Stimulated activated CD8-positive, alpha-beta memory T cell treated with anti-CD3 and anti-CD28 coated beads, Interleukin-12 subunit alpha, Interleukin-12 subunit beta, amount 100 ng/mL, for 4 hours (primary cell): ENCODE measurements around the gene USP2.
"Not testable (repeated sequence)": the region's sequence is repeated elsewhere in the genome, so short reads cannot be mapped to it uniquely, and the experiment has no call there.

Experiments
- DNase-seq: peaks from one replicate; pipeline ENCODE4 v3.0.0-alpha.2; 2020; ENCODE audit warnings: low read depth

The USP2 gene

DNA sequence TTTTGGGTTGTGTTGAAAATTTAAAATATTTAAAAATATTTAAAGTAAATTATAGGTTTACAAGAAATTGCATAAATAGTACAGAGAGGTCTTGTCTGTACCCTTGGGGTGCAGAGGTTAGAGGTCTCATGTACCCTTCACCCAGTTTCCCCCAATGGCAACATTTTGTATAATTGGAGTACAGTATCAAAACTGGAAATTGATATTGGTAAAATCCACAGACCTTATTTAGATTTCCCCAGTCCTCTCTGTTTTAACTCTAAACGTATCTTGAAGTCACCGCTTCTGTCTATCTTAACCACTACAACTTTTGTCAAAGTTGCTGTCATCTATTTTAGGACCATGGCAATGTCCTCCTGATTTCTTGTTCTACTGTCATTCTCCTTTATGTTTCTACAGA lies 30.6 kb upstream of the USP2 start:
- DNase-seq: no peak

DNA sequence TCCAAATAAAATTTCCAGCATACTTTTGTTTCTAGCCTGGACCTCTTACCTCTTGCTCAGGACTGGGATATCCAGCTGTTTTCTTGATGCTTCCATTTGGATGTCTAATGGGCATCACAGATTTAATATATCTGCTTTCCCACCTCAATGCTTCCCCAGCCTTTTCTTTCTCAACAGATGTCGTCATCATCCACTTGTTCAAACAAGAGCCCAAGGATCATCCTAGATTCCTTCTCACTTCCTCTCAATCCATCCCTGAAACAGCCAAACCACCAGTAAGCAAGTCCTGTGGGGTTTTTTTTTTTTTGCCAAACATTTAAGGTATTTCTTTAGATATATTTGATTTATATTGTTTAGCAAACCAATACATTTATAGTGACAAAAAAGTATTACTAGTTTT lies 29.0 kb upstream of the USP2 start:
- DNase-seq: no peak

DNA sequence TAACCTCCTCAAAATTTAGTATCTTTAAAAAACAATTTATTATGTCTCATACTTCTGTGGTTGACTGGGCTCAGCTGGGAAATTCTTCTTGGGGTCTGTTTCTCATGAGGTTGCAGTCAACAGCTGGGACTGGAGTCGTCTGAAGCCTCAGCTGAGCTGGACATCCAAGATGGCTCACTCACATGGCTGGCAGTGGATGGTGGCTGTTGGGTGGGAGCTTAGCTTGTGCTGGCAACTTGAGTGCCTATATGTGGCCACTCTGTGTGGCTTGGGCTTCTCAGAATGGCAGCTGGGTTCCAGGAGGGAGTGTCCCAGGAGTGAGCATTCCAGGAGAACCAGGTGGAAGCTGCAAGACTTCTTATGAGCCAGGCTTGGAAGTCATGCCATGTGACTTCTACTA lies 28.2 kb upstream of the USP2 start:
- no peak for DNase-seq

DNA sequence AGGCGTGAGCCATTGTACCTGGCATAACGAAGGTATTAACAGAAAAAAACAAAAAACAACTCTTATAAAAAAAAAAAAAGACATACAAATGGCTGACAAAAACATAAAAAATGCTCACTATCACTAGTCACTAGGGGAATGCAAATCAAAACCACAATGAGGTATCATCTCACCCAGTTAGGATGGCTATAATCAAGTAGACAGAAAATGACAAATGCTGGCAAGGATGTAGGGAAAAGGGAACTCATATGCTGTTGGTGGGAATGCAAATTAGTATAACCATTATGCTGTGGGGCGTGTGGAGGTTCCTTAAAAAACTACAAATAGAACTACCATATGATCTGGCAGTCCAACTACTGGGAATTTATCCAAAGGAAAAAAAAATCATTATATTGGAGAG lies 24.5 kb upstream of the USP2 start:
- no peak for DNase-seq

DNA sequence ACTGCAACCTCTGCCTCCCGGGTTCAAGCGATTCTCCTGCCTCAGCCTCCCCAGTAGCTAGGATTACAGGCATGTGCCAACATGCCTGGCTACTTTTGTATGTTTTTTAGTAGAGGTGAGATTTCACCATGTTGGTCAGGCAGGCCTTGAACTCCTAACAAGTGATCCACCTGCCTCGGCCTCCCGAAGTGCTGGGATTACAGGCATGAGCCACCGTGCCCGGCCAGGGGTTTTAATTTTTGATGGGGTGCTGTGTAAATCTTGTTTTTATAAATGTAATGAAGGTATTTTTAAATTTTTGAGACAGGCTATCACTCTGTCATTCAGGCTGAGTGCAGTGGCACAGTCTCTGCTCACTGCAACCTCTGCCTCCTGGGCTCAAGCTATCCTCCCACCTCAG lies 24.0 kb upstream of the USP2 start:
- not testable (repeated sequence) for DNase-seq

DNA sequence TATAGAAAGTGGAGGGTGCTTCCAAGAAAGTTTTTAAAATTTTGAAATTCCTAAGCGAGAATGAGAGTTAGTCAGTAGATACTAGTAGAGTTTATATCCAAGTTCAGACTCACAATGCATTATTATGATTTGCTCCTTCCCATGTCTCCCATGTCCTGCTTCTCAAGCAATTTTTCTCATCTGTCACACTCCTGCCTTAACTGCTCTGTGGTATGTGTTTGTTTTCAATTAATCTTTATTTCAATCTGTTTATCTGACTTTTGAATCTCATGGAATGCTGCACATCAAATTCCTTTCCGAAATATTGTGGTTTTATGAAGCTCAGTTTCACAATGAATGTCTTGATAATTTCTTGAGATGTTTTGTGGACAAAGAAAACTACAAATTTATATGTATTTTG lies 23.4 kb upstream of the USP2 start:
- DNase-seq: no peak

DNA sequence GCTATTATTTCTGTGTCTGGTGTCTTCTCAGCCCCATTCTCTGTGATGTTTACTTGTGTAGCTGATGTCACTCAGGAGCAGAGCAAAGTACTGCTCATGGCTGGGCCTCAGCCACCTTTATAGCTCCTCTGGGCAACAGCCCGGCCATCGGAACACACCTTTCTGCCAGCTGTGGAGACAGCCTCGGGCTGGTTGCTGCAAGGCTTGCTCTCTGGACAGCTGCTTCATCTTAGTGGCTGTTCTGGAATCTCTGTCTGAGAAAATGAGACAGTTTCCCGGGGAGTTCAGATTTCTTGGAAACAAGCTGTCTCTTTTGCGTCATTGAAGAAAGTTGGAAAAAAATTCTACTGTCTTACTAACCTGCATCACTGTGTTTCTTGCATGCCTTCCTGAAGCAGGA lies 21.5 kb upstream of the USP2 start:
- DNase-seq: no peak

DNA sequence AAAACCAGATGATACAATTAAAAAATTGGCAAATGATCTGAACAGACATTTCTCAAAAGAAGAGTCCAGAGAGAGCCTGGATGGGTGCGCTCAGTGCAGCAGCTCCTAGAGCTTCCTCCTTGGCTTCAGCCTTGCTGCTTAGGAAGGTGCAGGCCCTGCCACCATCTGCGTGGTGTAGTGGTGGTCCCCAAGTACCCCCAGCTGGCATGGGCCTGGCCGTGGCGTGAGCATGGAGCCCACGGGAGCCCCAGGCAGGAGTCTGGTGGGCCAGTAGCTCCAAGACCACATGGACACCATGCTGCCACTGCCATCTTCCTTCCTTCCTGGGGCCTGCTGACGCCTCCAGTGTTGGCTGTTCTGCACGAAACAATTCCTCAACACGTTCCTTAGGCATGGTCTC lies 21.0 kb upstream of the USP2 start:
- DNase-seq: no peak

DNA sequence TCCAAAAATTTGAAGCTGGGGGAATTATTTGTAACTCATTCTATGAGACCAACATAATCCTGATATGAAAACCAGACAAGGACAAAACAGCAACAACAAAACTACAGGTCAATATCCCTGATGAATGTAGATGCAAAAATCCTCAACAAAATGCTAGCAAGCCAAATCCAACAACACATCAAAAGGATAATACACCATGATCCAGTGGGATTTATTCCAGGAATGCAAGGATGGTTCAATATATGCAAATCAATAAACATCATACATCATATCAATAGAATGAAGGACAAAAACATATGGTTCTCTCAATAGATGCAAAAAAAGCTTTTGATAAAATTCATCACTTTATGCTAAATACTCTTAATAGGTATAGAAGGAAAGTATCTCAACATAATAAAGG lies 19.4 kb upstream of the USP2 start:
- DNase-seq: no peak

DNA sequence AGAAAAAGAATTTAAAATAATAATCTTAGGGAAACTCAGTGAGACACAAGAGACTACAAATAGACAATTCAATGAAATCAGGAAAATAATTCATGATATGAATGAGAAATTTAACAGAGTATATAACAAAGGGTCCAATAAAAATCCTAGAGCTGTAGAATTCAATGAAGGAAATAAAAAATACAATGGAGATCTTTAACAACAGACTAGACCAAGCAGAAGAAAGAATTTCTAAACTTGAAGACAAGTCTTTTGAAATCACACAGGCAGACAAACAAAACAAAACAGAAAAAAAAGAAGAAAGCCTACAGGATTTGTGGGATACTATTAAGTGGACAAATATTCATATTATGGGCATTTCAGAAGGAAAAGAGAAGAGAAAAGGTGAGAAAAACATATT lies 16.2 kb upstream of the USP2 start:
- no peak for DNase-seq

DNA sequence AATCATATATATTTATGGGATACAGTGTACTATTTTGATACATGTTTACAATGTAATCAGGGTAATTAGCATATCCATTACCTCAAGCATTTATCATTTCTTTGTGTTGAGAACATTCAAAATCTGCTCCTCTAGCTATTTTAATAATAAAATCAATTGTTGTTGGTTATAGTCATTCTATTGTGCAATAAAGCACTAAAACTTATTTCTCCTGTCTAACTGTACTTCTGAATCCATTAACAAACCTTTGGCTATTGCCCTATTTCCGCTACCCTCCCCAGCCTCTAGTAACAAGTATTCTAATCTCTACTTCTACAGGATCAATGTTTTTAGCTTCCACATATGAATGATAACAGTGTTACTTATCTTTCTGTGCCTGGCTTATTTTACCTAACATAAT lies 15.3 kb upstream of the USP2 start:
- DNase-seq: no peak

DNA sequence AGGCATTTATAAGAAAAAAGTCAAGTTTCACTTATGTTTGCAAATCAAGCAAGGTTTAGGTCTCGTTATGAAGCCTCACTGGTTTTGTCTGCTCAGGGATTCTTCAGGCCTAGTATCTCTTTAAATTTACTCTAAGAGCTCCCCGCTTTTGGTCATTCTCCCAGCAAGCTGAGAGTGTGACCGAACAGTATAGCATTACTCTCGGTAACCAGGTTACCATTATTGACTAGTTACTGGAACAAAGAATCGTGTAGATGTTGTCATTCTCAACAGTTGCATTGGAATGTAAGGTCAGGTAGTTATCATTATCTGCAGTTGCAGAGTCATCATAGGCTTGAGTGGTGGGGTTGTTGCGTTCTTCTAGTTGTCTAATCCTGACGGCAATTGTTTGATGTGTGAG lies 9.8 kb upstream of the USP2 start:
- no peak for DNase-seq

DNA sequence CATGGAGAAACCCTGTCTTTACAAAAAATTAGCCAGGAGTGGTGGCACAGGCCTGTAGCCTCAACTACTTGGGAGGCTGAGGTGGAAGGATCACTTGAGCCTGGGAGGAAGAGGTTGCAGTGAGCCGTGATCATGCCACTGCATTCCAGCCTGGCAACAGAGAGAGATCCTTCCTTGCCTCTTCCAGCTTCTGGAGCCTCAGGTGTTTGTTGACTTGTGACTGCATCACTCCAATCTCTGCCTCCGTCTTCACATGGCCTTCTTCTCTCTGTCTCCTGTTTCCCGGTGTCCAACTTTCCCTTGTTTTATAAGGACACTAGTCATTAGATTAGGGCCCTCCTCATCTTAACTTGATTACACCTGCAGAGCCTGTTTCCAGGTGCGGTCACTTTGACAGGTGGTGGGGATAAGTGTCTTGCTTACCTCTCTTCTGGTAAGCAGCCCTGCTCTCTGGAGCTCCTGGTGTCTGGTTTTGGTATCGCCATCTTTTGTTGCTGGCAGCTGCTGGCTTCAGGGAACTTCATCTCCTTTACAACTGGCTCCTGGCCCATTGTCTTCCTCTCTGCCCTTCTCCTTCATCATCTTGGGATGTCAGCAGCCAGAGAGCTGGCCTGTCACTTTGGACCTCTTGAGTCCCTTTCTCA lies 8.2 kb upstream of the USP2 start:
- no peak for DNase-seq

DNA sequence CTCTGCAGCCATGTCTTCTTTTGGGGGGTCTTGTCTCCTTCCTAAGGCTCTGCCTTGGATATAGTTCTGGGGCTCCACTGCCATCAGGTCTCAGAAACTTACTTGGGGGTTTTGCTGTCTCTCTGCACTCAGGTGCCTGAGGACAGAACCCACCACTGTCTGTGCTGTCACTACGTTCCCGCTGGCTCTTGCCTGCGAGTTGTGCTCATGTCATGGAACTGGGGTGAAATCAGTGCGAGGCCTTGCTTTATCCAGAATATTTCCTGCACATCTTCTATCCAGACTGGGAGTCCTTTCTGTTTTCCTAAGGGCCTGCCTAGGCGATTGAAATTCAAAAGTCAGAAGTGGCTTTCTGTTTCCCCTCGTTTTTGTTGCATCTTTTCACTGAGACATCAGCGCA lies 6.6 kb upstream of the USP2 start:
- no peak for DNase-seq

DNA sequence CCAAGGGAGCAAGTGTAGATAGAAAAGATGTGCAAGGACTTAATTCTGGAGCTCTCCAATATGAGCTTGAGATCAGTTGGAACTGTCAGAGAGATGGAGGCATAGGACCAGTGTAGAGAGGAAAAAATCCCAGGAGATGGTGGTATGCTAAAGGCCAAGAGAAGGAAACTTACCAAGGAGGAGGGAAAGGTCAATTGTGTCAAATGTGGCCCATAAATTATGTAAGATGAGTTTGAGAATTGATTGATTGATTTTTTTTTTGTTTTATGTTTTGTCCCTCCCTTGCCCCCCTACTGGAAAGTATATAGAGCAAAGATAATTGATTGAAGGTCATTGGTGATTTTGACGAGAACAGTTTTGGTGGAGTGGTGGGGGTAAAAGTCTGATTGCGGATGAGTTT lies 2.8 kb upstream of the USP2 start:
- no peak for DNase-seq

DNA sequence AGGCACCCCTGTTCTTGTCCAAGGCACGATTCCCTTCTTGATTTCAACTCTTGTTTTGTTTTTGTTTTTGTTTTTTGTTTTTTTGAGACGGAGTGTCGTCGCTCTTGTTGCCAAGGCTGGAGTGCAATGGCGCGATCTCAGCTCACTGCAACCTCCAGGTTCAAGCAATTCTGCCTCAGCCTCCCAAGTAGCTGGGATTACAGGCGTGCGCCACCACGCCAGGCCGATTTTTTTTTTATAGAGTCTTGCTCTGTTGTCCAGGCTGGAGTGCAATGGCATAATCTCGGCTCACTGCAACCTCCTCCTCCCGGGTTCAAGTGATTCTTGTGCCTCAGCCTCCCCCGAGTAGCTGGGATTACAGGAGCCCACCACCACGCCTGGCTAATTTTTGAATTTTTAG lies 1.0 kb upstream of the USP2 start:
- DNase-seq: not testable (repeated sequence)

DNA sequence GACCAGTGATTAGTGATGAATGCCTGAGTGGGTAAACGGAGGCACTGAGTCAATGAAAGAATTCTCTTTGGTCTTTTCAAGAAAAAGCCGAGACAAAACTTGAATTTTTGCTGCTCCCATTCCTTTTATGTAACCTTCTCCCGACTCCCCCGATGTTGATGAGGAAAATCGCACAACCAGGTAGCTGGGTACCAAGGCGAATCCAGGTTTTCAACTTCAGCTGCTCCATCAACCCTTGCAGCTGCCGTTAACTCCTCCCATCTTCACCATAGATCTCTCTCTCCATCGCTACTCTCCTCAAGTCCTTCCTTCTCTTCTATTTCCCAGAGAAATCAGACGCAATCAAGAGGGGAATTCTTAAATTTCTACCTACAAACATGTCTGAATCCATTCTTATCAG lies 611 bp upstream of the USP2 start:
- no peak for DNase-seq

DNA sequence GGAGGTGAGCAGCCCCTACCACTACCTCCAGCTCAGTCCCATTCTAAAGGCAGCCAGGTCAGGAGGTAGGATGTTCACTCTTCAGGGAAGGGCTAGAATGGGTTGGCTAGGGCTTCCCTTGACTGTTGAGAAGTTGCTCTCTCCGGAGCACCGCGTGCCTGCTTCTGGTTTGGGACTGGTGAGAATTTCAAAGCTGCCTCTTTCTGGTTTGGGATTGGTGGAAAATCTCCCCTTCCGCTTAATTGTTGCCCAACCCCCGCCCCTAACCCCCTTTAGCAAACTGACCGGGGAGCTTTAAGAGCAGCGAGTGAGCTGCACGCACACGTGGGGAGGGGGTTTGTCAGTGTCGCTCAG lies 686 bp downstream of the USP2 start:
- DNase-seq: no peak

DNA sequence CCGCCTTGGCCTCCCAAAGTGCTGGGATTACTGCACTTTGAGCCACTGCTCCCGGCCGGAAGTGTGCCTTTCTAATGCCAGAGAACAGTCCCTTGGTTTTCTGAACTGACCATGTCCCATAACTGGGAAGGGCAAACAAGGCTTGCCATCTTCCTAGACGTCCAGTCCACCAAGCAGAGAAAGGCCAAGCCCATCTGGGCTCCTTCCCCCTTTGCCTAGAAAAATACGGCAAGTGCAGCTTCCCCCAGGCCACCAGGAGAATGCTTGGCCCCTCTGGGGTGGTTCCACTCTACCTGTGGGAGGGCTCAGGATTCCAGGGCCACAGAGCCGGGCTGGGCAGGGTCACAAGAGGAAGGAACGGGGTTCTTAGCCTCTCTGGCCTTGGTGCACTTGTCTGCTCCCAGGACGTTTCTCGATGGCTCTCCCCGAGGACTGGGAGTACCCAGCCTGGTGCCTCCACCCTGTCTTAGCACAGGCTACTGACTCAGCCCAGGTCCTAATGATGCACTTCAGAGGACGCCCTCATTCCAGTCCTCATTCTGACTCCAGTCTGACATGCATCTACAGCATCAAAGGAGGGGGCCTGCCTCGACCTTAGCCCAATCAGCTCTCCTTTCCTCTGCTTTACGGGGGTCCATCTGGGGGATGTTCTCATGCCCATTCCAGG lies 1.2 kb downstream of the USP2 start:
- no peak for DNase-seq

DNA sequence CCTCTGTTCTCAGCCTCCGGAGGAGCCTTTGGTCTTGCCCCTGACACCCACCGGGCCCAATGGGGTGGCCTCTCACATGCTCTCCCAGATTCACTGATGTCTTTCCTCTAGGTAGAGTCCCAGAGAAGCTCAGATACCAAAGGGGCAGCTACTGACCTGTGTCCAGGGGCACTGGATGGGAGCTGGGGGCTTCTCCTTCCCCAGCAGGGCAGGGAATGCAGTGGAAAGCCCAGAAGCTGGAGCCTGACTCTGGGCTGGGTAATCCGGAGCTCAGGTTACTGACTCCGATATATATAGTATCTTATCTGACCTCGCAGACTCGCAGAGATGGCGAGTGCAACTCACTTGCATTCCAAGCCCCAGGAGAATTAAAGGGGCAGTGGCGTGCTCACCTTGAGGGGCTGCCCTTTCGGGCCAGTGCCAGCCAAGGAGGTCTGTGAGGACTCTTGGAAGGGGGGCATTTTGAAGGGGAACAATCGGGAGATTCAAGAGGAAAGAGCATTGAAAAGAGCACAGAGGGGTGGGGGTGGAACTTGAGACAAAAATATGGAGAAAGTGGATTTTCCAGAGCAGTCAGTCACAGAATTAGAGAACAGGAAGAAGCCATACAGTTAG lies 2.5 kb downstream of the USP2 start:
- DNase-seq: no peak

DNA sequence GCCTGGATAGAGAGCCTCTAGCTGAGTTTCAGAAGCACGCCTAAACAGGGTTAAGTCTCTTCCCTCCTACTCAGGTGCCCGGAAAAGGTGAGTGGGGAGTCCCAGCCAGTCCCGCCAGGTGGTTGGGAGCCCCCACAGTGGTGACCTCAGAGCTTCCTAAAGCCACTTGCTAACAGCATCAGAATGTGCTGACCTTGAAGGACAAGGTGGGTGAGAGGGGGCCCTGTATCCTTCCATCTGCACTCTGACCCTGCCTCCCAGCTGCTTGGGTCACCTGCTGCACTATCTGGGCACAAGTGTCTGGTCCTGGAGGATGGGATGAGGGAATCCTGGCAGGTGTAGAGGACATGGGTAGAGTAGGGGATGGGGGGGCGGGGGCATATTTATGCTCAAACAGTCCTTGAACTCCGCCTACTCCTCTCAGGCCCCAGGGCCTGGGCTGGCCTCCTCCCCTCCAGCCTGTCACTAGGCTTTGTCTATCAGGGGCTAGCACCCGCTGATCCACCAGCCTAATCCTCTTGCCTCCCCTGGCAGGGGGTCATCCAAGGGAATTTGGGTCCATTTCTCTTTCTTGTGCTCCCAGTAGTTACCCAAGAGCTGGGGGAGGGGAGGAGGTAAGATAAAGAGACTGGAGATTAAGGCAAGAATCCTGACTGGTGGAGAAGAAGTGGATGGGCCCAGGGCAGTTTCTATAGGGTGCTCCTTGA lies 3.4 kb downstream of the USP2 start:
- DNase-seq: no peak

DNA sequence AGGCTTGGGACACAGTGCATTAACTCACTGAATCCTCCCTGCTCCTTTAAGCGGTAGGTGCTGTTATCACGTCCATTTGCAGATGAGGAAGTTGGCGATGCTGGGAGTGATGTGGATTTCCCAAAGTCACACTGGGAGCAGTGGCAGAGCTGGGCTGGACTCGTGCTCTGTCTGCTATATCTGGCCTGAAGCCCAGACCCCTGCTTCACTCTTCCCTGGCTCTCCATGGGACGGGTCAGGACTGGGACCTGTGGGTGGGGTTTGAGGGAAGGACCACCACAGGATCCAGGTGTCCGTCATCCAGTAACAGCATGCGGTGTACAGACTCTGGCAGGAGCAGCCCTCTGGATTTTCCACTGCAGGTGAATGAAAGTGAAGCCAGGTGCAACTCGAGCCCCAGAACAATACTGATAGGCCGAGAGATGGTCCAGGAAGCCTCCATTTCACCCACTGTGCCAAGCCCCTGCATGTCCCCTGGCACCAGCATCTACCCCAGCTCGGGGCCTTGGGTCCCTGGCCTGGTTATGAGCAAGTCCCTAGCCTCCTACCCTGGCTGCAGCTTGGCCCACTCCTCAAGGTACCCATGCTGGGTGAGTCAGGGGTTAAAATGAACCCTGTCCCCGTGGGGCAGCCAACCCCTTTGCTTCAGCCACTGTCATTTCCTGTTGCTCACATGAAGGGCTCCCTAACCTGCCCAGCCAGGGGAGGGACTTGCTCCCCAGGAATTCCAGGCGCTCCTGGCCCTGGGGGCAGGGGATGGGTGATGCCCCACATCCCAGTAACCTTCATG lies 4.2 kb downstream of the USP2 start:
- DNase-seq: no peak
